Thyroid gland (tissue), 4 donors: ENCODE data around the gene SOAT2.

Source experiments
- CTCF ChIP-seq, 6 experiments: fragments of 200-600 bp in 3 of 6; fragments of 450-650 bp in 3 of 6; sonication (generic) in 3 of 6; IDR thresholded peaks; one replicate each; pipeline ENCODE4 v1.5.1; 2016 to 2019; ENCODE audit warnings: antibody characterized with exemption in 6 of 6, mild to moderate bottlenecking in 2 of 6, inconsistent platforms in 1 of 6, moderate library complexity in 1 of 6
- POLR2A ChIP-seq, 2 donors: fragments of 450-650 bp; IDR thresholded peaks; one replicate each; pipeline ENCODE4 v1.6.1; 2017; ENCODE audit warnings: antibody characterized with exemption in 2 of 2, mild to moderate bottlenecking in 2 of 2, moderate library complexity in 1 of 2

GRCh38 chr12:53169644-53170043 is 66.4 kb downstream of the SOAT2 start:
- TF ChIP-seq POLR2A (IDR thresholded peaks at IDR 0.05) (no peak), CTCF (IDR thresholded peaks at IDR 0.05) (no peak)
